HepG2 (cell line): ENCODE results near the gene TIMM13. TPM values are rescaled to one million over a fixed set of nuclear protein-coding genes. Genes with fewer than 3 reads are reported as not detected.
A peak's percentile ranks its signal among the peaks of the same experiment; 100 is the strongest.

Experiments used
- CAMTA2 ChIP-seq: sonication (generic); formaldehyde crosslinking; IDR thresholded peaks from 2 replicates; pipeline ENCODE4 v1.4.0; 2020; ENCODE audit warnings: mild to moderate bottlenecking, missing genetic modification reagents, borderline replicate concordance
- FIP1L1 ChIP-seq: fragments of 200-400 bp; formaldehyde crosslinking; IDR thresholded peaks from 2 replicates; pipeline ENCODE4 v1.6.1; 2018; ENCODE audit warnings: low read depth, mild to moderate bottlenecking, low read length, moderate library complexity, borderline replicate concordance; ENCODE audit not compliant: insufficient read depth
- FOXP1 ChIP-seq, 2 experiments: fragments of 450-650 bp in 1 of 2; IDR thresholded peaks; 2 replicates each; pipeline ENCODE4 v1.6.1; 2017 to 2018; ENCODE audit warnings: antibody characterized with exemption in 1 of 2
- IKZF4 ChIP-seq: sonication (generic); formaldehyde crosslinking; IDR thresholded peaks from 2 replicates; pipeline ENCODE4 v1.5.1; 2020; ENCODE audit warnings: borderline replicate concordance, mild to moderate bottlenecking, low read depth, missing genetic modification reagents; ENCODE audit errors: not compliant biosample characterization
- IRX3 ChIP-seq: sonication (generic); formaldehyde crosslinking; IDR thresholded peaks from 2 replicates; pipeline ENCODE4 v1.8.1; 2023; ENCODE audit warnings: mild to moderate bottlenecking, low read depth, missing genetic modification reagents, borderline replicate concordance
- NPAS2 ChIP-seq: sonication (generic); formaldehyde crosslinking; IDR thresholded peaks from 2 replicates; pipeline ENCODE4 v1.8.0; 2022; ENCODE audit warnings: mild to moderate bottlenecking, missing genetic modification reagents, borderline replicate concordance
- PRDM10 ChIP-seq: sonication (generic); formaldehyde crosslinking; IDR thresholded peaks from 2 replicates; pipeline ENCODE4 v1.4.0; 2020; ENCODE audit warnings: low read depth, missing genetic modification reagents
- SRF ChIP-seq: IDR thresholded peaks from 2 replicates; pipeline ENCODE4 v1.6.1; 2011; ENCODE audit warnings: mild to moderate bottlenecking, low read depth, low read length, moderate library complexity
- TBL1XR1 ChIP-seq: fragments of 150-350 bp; IDR thresholded peaks from 2 replicates; pipeline ENCODE4 v1.6.1; 2014; ENCODE audit warnings: borderline replicate concordance, low read length; ENCODE audit not compliant: partially characterized antibody
- ZNF431 ChIP-seq: sonication (generic); formaldehyde crosslinking; IDR thresholded peaks from 2 replicates; pipeline ENCODE4 v1.9.0; 2022; ENCODE audit warnings: missing genetic modification reagents, low read depth, mild to moderate bottlenecking, borderline replicate concordance
- ZNF883 ChIP-seq: sonication (generic); formaldehyde crosslinking; IDR thresholded peaks from 2 replicates; pipeline ENCODE4 v1.5.1; 2020; ENCODE audit warnings: mild to moderate bottlenecking, missing genetic modification reagents; ENCODE audit errors: not compliant biosample characterization
- ZXDC ChIP-seq: sonication (generic); formaldehyde crosslinking; IDR thresholded peaks from 2 replicates; pipeline ENCODE4 v1.5.0; 2020; ENCODE audit warnings: mild to moderate bottlenecking, missing genetic modification reagents
- polyA plus RNA-seq, 8 experiments: library from polyadenylated mRNA; depleted of rRNA in 3 of 8; stranded (reverse) in 7 of 8; unstranded in 1 of 8; fragments of >200 nt; fragmentation: Illumina TruSeq in 4 of 8; extraction: Trizol in 4 of 8; gene quantifications; 2 replicates each; pipeline versions ENCODE4 v1.2.1 to v1.2.3, GENCODE V29; 2011 to 2016; ENCODE audit warnings: low read depth in 4 of 8, missing spikeins in 1 of 8, mixed read lengths in 1 of 8; ENCODE audit not compliant: insufficient read depth in 1 of 8
- total RNA-seq, 5 experiments: library from RNA; depleted of rRNA; stranded (reverse); fragments of >200 nt; fragmentation: Illumina TruSeq; extraction: Trizol; gene quantifications; 2 replicates each; pipeline ENCODE4 v1.2.3, GENCODE V29; 2016; ENCODE audit warnings: low read depth in 1 of 5
- TF ChIP-seq, protein P1 (sequence below): sonication (generic); formaldehyde crosslinking; IDR thresholded peaks from 2 replicates; pipeline ENCODE4 v1.4.0; 2020; ENCODE audit warnings: missing genetic modification reagents

The TIMM13 gene
- total and polyA plus RNA-seq, 2 of the 13 experiments (the other 11 are each of a cell fraction or from before 2014, with no cell fraction given) = 48.4 to 108 TPM

GRCh38 chr19:2462635-2463421, 35.4 kb upstream of the TIMM13 start (continued):
- no peak for TF ChIP-seq IKZF4 (CRISPR knock-in tag)
- TF ChIP-seq FOXP1 (IDR thresholded peaks at IDR 0.05) = no peak
- peak; percentile 20; the same call in 1 of the 2 replicates for TF ChIP-seq FOXP1 (CRISPR knock-in tag; IDR thresholded peaks at IDR 0.05)
- peak; percentile 33; the same call in 1 of the 2 replicates for TF ChIP-seq IRX3 (CRISPR knock-in tag)
- TF ChIP-seq ZXDC = no peak
- TF ChIP-seq ZNF431 = peak; percentile 78; the same call in 1 of the 2 replicates
- TF ChIP-seq PRDM10 (CRISPR knock-in tag) = peak; percentile 62; the same call in 1 of the 2 replicates
- peak; percentile 91 for TF ChIP-seq TBL1XR1
- TF ChIP-seq FIP1L1 = peak; percentile 97; the same call in 1 of the 2 replicates
- TF ChIP-seq CAMTA2 (CRISPR knock-in tag) = peak; percentile 86; the same call in 1 of the 2 replicates
- peak; percentile 64; the same call in 1 of the 2 replicates for TF ChIP-seq SRF
- TF ChIP-seq, protein P1, sequence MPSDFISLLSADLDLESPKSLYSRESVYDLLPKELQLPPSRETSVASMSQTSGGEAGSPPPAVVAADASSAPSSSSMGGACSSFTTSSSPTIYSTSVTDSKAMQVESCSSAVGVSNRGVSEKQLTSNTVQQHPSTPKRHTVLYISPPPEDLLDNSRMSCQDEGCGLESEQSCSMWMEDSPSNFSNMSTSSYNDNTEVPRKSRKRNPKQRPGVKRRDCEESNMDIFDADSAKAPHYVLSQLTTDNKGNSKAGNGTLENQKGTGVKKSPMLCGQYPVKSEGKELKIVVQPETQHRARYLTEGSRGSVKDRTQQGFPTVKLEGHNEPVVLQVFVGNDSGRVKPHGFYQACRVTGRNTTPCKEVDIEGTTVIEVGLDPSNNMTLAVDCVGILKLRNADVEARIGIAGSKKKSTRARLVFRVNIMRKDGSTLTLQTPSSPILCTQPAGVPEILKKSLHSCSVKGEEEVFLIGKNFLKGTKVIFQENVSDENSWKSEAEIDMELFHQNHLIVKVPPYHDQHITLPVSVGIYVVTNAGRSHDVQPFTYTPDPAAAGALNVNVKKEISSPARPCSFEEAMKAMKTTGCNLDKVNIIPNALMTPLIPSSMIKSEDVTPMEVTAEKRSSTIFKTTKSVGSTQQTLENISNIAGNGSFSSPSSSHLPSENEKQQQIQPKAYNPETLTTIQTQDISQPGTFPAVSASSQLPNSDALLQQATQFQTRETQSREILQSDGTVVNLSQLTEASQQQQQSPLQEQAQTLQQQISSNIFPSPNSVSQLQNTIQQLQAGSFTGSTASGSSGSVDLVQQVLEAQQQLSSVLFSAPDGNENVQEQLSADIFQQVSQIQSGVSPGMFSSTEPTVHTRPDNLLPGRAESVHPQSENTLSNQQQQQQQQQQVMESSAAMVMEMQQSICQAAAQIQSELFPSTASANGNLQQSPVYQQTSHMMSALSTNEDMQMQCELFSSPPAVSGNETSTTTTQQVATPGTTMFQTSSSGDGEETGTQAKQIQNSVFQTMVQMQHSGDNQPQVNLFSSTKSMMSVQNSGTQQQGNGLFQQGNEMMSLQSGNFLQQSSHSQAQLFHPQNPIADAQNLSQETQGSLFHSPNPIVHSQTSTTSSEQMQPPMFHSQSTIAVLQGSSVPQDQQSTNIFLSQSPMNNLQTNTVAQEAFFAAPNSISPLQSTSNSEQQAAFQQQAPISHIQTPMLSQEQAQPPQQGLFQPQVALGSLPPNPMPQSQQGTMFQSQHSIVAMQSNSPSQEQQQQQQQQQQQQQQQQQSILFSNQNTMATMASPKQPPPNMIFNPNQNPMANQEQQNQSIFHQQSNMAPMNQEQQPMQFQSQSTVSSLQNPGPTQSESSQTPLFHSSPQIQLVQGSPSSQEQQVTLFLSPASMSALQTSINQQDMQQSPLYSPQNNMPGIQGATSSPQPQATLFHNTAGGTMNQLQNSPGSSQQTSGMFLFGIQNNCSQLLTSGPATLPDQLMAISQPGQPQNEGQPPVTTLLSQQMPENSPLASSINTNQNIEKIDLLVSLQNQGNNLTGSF (CRISPR knock-in tag) = peak; percentile 56; the same call in 1 of the 2 replicates
- no peak for TF ChIP-seq NPAS2 (CRISPR knock-in tag)
- TF ChIP-seq ZNF883 (CRISPR knock-in tag) = no peak
